ENCODE results near the gene RALGAPB. TPM values are rescaled to one million over a fixed set of nuclear protein-coding genes. Genes with fewer than 3 reads are reported as not detected.
"Not testable (repeated sequence)": the region's sequence is repeated elsewhere in the genome, so short reads cannot be mapped to it uniquely, and the experiment has no call there.

Gene RALGAPB
- total RNA-seq, 1 donor from 2014 or later: 48.4 TPM

DNA sequence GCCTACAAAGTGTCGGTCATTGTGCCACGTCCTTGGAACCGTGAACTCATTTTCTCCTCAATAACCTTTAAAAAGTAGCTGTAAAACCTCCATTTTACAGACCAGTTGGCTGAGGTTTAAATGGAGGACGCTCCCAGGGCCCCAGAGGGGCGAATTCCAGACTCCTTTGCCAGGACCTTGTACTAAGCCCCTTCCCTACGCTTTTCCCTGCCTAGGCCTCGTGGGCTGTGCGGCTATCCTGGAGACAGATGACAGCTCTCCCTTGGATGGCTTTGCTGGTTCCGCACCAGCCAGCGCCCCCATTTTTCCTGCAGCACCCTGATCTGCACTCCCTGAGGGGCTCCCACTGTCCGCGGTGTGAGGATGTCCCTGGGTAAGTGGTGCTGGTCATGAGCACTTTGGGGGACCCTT lies 25.4 kb upstream of the RALGAPB start:
- no peak for DNase-seq (ENCODE audit: low read depth)

- DNase-seq (ENCODE audit: low read depth): no peak
These were observed 24.5 kb upstream of the RALGAPB start for GRCh38 chr20:38447931-38448675.

GRCh38 chr20:38449046-38449445 lies 23.6 kb upstream of the RALGAPB start:
- DNase-seq (ENCODE audit: low read depth): no peak

- DNase-seq (ENCODE audit: low read depth): peak; percentile 38
These were observed 22.1 kb upstream of the RALGAPB start for GRCh38 chr20:38450412-38450975.

DNA sequence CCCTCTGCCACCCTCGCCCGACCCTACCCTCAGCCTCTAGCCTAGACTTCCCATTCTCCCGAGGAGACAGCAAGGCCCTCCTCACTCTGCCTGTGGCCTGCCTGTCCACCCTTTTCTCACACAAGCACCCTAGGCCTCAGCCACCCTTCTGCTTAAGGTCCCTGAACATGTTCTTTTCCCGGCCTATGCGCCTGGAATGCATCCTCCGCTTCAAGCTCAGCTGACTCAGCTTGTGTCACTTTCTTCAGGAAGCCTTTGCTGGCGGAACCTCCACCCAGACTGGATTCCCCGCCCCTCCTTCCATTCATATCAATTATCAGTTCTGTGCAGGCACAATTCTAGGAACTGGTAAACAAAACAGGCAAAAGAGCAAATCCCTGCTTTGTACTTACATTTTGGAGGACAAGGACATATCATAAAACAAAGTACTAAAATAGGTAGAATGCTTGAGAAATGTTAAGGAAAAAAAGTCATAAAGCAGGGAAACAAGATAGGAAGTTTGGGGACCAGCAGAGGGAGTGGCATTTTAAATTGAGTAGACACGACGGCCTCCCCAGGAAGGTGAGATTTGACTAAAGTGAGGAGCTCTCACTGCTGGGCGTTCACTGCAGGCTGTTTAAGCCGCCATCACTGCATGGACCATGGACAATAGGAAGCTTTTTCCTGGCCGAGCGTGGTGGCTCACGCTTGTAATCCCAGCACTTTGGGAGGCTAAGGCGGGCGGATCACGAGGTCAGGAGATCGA lies 19.6 kb upstream of the RALGAPB start:
- DNase-seq (ENCODE audit: low read depth): peak; percentile 34

GRCh38 chr20:38453941-38454340 lies 18.7 kb upstream of the RALGAPB start:
- peak; percentile 85 for DNase-seq (ENCODE audit: low read depth)

DNA sequence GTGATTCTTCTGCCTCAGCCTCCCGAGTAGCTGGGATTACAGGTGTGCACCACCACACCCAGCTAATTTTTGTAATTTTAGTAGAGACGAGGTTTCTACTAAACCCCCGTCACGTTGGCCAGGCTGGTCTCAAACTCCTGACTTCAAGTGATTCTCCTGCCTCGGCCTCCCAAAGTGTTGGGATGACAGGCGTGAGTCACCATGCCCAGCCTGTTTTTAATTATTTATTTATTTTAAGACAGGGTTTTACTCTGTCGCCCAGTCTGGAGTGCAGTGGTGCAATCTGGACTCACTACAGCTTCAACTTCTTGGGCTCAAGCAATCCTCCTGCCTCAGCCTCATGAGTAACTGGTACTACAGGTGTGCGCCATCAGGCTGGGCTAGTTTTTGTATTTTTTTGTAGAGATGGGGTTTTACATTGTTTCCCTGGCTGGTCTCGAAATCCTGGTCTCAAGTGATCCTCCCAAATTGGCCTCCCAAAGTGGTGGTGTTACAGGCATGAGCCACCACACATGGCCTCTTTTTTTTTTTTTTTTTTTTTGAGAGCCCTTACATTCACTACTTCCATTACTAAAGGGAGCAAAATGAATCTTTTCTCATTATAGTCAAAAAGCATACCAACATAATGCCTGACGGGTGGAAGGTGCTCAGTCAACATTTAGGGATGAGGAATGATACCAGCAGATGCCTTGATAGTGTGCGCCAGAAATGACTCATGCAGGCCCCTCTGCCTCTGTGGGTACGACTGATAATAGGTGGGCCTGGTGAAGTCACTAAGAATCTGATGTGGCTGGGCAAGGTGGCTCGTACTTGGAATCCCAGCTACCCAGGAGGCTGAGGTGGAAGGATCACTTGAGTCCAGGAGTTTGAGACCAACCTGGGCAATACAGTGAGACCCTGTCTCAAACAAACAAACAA lies 17.8 kb upstream of the RALGAPB start:
- no peak for DNase-seq (ENCODE audit: low read depth)

DNA sequence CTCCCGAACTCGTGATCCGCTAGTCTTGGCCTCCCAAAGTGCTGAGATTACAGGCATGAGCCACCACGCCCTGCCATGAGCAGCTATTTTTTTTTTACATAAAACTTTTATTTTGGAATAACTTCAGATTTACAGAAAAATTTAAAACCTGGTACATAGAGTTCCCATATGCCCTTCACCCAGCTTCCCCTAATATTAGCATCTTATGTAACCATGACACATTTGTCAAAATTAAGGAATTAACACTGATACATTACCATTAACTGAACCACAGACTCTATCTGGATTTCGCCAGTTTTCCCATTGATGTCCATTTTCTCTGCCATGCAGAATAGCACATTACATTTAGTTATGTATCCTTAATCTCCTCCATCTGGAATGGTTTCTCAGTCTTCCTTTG lies 14.3 kb upstream of the RALGAPB start:
- DNase-seq (ENCODE audit: low read depth): no peak

GRCh38 chr20:38460040-38460623 lies 12.5 kb upstream of the RALGAPB start:
- peak; percentile 96 for DNase-seq (ENCODE audit: low read depth)

DNA sequence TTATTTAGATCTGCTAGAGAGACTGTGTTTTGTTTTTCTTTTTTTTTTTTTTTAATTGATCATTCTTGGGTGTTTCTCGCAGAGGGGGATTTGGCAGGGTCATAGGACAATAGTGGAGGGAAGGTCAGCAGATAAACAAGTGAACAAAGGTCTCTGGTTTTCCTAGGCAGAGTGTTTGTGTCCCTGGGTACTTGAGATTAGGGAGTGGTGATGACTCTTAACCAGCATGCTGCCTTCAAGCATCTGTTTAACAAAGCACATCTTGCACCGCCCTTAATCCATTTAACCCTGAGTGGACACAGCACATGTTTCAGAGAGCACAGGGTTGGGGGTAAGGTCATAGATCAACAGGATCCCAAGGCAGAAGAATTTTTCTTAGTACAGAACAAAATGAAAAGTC lies 12.0 kb upstream of the RALGAPB start:
- DNase-seq (ENCODE audit: low read depth): not testable (repeated sequence)

DNA sequence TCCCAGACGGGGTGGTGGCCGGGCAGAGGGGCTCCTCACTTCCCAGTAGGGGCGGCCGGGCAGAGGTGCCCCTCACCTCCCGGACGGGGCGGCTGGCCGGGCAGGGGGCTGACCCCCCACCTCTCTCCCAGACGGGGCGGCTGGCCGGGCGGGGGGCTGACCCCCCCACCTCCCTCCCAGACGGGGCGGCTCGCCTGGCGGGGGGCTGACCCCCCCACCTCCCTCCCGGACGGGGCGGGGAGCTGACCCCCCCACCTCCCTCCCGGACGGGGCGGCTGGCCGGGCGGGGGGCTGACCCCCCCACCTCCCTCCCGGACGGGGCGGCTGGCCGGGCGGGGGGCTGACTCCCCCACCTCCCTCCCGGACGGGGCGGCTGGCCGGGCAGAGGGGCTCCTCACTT lies 11.5 kb upstream of the RALGAPB start:
- not testable (repeated sequence) for DNase-seq (ENCODE audit: low read depth)

DNA sequence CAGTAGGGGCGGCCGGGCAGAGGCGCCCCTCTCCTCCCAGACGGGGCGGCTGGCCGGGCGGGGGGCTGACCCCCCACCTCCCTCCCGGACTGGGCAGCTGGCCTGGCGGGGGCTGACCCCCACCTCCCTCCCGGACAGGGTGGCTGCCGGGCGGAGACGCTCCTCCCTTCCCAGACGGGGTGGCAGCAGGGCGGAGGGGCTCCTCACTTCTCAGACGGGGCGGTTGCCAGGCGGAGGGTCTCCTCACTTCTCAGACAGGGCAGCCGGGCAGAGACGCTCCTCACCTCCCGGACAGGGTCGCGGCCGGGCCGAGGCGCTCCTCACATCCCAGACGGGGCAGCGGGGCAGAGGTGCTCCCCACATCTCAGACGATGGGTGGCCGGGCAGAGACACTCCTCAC lies 11.1 kb upstream of the RALGAPB start:
- not testable (repeated sequence) for DNase-seq (ENCODE audit: low read depth)

- no peak for DNase-seq (ENCODE audit: low read depth)
These were observed 6.5 kb upstream of the RALGAPB start for GRCh38 chr20:38466171-38466570.

DNA sequence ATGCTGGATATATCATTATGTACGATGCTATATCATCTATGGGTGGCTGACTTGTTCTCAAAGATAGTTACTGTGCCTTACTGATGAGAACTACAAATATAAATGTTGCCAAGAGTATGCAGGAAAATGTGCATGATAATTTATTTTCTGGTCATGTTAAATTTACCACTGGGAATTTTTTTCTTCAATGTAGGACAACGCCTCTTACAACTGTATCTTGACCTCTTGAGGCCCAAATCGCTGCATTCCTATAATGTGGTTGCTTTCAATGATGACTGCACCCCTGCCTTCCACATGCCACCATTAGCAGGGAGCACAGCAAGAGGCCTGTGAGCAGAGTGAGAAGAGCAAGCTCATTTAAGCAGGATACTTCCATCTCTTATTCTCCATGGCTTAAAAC lies 5.7 kb upstream of the RALGAPB start:
- DNase-seq (ENCODE audit: low read depth): no peak

DNA sequence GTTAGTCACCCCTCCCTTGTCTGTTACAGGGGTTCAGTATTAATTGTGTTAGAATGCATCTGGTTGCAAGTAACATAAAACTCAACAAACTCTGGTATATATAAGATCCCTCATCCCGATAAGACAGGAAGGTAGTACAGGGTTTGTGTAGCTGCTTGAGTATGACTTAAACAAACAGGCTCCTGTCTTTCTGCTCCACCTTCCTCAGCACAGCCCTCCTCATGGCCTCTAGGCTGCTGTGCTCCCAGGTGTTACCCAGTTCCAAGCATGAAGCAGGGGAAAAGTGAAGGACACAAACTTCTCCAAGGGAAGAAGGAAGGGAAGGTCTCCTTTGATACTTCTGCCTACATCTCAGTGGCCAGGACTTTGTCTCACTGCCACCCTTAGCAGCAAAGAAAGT lies 1.4 kb upstream of the RALGAPB start:
- no peak for DNase-seq (ENCODE audit: low read depth)

- DNase-seq (ENCODE audit: low read depth): no peak
These were observed 593 bp upstream of the RALGAPB start for GRCh38 chr20:38471987-38472512.

GRCh38 chr20:38473367-38473795 lies 738 bp downstream of the RALGAPB start:
- peak; percentile 28 for DNase-seq (ENCODE audit: low read depth)

DNA sequence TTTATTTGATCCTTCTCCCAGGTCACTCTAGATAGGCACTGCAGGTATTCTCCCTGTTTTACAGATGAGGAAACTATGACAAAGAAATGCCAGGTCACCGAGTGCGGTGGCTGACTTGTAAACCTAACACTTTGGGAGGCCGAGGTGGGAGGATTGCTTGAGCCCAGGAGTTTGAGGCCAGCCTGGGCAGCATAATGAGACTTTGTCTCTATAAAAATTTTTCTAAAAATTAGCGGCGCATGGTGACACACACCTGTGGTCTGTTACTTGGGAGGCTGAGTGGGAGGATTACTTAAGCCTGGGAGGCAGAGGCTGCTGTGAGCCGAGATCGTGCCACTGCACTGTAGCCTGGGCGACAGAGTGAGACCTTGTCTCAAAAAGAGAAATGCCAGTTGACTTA lies 5.1 kb downstream of the RALGAPB start:
- no peak for DNase-seq (ENCODE audit: low read depth)

GRCh38 chr20:38479596-38479995 lies 7.0 kb downstream of the RALGAPB start:
- DNase-seq (ENCODE audit: low read depth): no peak

GRCh38 chr20:38485041-38485440 lies 12.4 kb downstream of the RALGAPB start:
- no peak for DNase-seq (ENCODE audit: low read depth)

- no peak for DNase-seq (ENCODE audit: low read depth)
These were observed 16.5 kb downstream of the RALGAPB start for GRCh38 chr20:38489181-38489580.
